ENCODE data around the gene LGMN.

LGMN gene

DNA sequence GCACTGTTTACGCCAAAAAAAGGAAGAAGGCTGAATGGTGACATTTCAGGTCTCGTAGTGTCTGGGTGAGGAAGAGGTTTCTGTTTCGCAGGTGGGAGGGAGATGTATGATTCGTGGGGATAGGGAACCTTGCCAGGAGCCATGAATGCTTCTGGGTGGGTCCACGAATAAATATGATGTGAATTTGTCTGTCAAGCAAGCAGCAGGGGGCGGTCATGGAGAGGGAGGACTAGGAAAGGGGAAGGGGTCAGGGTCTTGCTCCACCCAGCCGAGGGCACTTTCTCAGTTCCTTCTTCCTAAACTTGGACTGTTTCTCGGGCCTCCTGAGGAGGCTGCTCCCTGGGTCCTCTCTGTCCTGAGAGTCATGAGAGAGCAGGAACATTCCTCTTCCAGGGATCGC lies 72.5 kb downstream of the LGMN start:
- Histone ChIP-seq H3K4me1 (ENCODE audit: control insufficient read depth, insufficient read depth, low read length) (peaks cover 2% of the 10 kb centered on the region), H3K9ac (ENCODE audit: low read length) (no peak overlapping the region), H3K9me3 (ENCODE audit: control insufficient read depth, low read length) (no peaks in the 10 kb centered on the region), H3K27me3 (ENCODE audit: control insufficient read depth, insufficient read depth, low read length) (no peaks in the 10 kb centered on the region), H3K36me3 (ENCODE audit: control insufficient read depth, insufficient read depth, low read length) (no peaks in the 10 kb centered on the region), H3K4me3 (ENCODE audit: low read length) (no peak overlapping the region)

DNA sequence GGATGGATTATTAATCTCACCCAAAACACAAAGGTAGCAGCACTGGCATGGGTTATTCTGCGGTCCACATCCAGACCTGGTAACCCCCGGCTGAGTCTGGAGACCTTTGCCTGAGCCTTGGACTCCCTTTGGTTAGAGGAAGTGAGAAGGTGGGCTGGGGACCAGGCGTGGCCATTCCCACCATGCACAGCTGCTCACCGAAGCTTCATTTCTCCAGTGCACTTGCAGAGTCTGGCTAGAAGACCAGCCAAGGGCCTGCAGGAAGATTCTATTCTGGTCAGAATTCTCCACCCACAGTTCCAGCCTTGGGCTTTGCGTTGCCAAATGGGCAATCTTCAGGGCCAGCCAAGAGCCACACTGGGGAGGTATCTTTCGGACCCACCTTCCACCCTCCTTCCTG lies 73.0 kb downstream of the LGMN start:
- Histone ChIP-seq H3K36me3 (ENCODE audit: control insufficient read depth, insufficient read depth, low read length) (no peaks in the 10 kb centered on the region), H3K27me3 (ENCODE audit: control insufficient read depth, insufficient read depth, low read length) (no peaks in the 10 kb centered on the region), H3K9me3 (ENCODE audit: control insufficient read depth, low read length) (no peaks in the 10 kb centered on the region), H3K4me3 (ENCODE audit: low read length) (no peak overlapping the region), H3K9ac (ENCODE audit: low read length) (no peak overlapping the region), H3K4me1 (ENCODE audit: control insufficient read depth, insufficient read depth, low read length) (no peaks in the 10 kb centered on the region)

GRCh38 chr14:92673601-92674150 lies 74.8 kb downstream of the LGMN start:
- no peaks in the 10 kb centered on the region for H3K4me1 ChIP-seq (ENCODE audit: control insufficient read depth, insufficient read depth, low read length)
- no peaks in the 10 kb centered on the region for H3K27me3 ChIP-seq (ENCODE audit: control insufficient read depth, insufficient read depth, low read length)

GRCh38 chr14:92670643-92671366 lies 77.6 kb downstream of the LGMN start:
- no peak overlapping the region for H3K4me3 ChIP-seq (ENCODE audit: low read length)
- no peaks in the 10 kb centered on the region for H3K36me3 ChIP-seq (ENCODE audit: control insufficient read depth, insufficient read depth, low read length)
- no peaks in the 10 kb centered on the region for H3K9me3 ChIP-seq (ENCODE audit: control insufficient read depth, low read length)
- H3K9ac ChIP-seq (ENCODE audit: low read length), result no peak overlapping the region
- no peaks in the 10 kb centered on the region for H3K27me3 ChIP-seq (ENCODE audit: control insufficient read depth, insufficient read depth, low read length)
- H3K4me1 ChIP-seq (ENCODE audit: control insufficient read depth, insufficient read depth, low read length), result no peaks in the 10 kb centered on the region

More at GRCh38 chr14:92673601-92674150, 74.8 kb downstream of the LGMN start:
- Histone ChIP-seq H3K9me3 (ENCODE audit: control insufficient read depth, low read length) (no peaks in the 10 kb centered on the region), H3K9ac (ENCODE audit: low read length) (no peak overlapping the region), H3K4me3 (ENCODE audit: low read length) (no peak overlapping the region), H3K36me3 (ENCODE audit: control insufficient read depth, insufficient read depth, low read length) (no peaks in the 10 kb centered on the region)

DNA sequence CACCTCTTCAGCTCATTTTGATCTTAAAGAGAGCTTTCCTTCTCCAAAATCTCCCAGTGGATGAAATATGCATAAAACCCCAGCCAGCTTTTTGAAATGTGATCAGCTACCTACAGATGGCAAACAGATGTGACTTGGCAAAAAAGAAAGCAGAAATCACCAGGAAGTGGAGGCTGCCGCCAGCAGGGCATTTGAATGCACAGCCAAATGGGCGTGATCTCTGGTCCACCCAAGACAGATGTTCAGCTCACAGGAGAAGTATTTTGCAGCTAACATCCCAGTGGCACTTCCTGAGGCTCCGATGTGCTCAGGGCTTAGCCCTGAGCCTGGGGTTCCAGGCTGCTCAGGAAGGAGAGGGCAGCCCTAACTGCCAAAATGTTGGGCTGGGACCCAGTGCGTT lies 78.3 kb downstream of the LGMN start:
- Histone ChIP-seq H3K9me3 (ENCODE audit: control insufficient read depth, low read length) (no peaks in the 10 kb centered on the region), H3K9ac (ENCODE audit: low read length) (no peak overlapping the region)

DNA sequence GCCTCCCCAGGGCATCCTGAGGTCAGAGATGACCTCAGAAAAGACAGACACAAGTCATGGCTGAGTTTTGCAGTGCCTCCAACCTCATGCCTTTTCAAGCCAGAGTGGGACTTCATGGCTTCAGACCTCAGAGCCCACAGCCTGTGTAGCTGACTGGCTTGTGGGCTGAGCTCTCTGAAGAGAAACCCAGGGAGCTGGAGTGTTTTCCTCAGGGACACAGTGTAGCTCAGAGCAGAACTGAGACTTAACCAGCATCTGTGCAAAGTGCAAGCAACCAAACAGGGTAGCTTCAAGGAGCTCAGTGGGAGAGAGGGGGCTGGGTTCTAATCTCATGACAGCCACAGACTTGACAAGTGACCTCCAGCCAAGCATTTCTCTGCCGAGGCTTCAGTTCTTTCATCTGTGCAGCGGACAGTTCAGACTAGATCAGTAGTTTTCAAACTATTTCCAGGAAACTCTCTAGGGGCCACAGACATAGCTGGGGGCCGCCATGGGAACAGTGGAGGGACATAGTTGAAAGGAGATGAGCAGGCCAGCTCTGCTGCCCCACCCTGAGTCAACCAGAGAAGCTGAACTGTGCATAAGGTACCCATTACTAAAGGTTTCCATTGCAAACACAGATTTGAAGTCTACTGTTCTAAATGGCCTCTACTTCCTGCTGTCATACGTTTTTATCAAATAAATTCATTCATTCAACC lies 80.0 kb downstream of the LGMN start:
- H3K4me1 ChIP-seq (ENCODE audit: control insufficient read depth, insufficient read depth, low read length), result no peaks in the 10 kb centered on the region
- no peaks in the 10 kb centered on the region for H3K9me3 ChIP-seq (ENCODE audit: control insufficient read depth, low read length)
- no peak overlapping the region for H3K9ac ChIP-seq (ENCODE audit: low read length)
- no peak overlapping the region for H3K4me3 ChIP-seq (ENCODE audit: low read length)
- H3K36me3 ChIP-seq (ENCODE audit: control insufficient read depth, insufficient read depth, low read length), result no peaks in the 10 kb centered on the region
- no peaks in the 10 kb centered on the region for H3K27me3 ChIP-seq (ENCODE audit: control insufficient read depth, insufficient read depth, low read length)

More for the DNA sequence above, 78.3 kb downstream of the LGMN start:
- H3K36me3 ChIP-seq (ENCODE audit: control insufficient read depth, insufficient read depth, low read length), result no peaks in the 10 kb centered on the region
- H3K4me1 ChIP-seq (ENCODE audit: control insufficient read depth, insufficient read depth, low read length), result no peaks in the 10 kb centered on the region
- no peak overlapping the region for H3K4me3 ChIP-seq (ENCODE audit: low read length)
- H3K27me3 ChIP-seq (ENCODE audit: control insufficient read depth, insufficient read depth, low read length), result no peaks in the 10 kb centered on the region

- no peaks in the 10 kb centered on the region for H3K9me3 ChIP-seq (ENCODE audit: control insufficient read depth, low read length)
- no peaks in the 10 kb centered on the region for H3K36me3 ChIP-seq (ENCODE audit: control insufficient read depth, insufficient read depth, low read length)
- H3K4me1 ChIP-seq (ENCODE audit: control insufficient read depth, insufficient read depth, low read length), result no peaks in the 10 kb centered on the region
- H3K27me3 ChIP-seq (ENCODE audit: control insufficient read depth, insufficient read depth, low read length), result no peaks in the 10 kb centered on the region
- H3K4me3 ChIP-seq (ENCODE audit: low read length), result no peak overlapping the region
- H3K9ac ChIP-seq (ENCODE audit: low read length), result no peak overlapping the region
These were observed 82.2 kb downstream of the LGMN start for GRCh38 chr14:92666251-92666650.

- H3K4me1 ChIP-seq (ENCODE audit: control insufficient read depth, insufficient read depth, low read length), result no peaks in the 10 kb centered on the region
- H3K4me3 ChIP-seq (ENCODE audit: low read length), result no peak overlapping the region
- no peaks in the 10 kb centered on the region for H3K36me3 ChIP-seq (ENCODE audit: control insufficient read depth, insufficient read depth, low read length)
These were observed 82.7 kb downstream of the LGMN start for GRCh38 chr14:92665661-92666110.

GRCh38 chr14:92663049-92663448 lies 85.4 kb downstream of the LGMN start:
- no peaks in the 10 kb centered on the region for H3K27me3 ChIP-seq (ENCODE audit: control insufficient read depth, insufficient read depth, low read length)
- H3K36me3 ChIP-seq (ENCODE audit: control insufficient read depth, insufficient read depth, low read length), result no peaks in the 10 kb centered on the region
- H3K4me1 ChIP-seq (ENCODE audit: control insufficient read depth, insufficient read depth, low read length), result no peaks in the 10 kb centered on the region
- H3K9me3 ChIP-seq (ENCODE audit: control insufficient read depth, low read length), result no peaks in the 10 kb centered on the region
- no peak overlapping the region for H3K9ac ChIP-seq (ENCODE audit: low read length)
- H3K4me3 ChIP-seq (ENCODE audit: low read length), result no peak overlapping the region

More at GRCh38 chr14:92665661-92666110, 82.7 kb downstream of the LGMN start:
- no peaks in the 10 kb centered on the region for H3K27me3 ChIP-seq (ENCODE audit: control insufficient read depth, insufficient read depth, low read length)
- no peak overlapping the region for H3K9ac ChIP-seq (ENCODE audit: low read length)
- no peaks in the 10 kb centered on the region for H3K9me3 ChIP-seq (ENCODE audit: control insufficient read depth, low read length)

- Histone ChIP-seq H3K4me1 (ENCODE audit: control insufficient read depth, insufficient read depth, low read length) (no peaks in the 10 kb centered on the region), H3K36me3 (ENCODE audit: control insufficient read depth, insufficient read depth, low read length) (no peaks in the 10 kb centered on the region), H3K9ac (ENCODE audit: low read length) (no peak overlapping the region), H3K4me3 (ENCODE audit: low read length) (no peak overlapping the region), H3K9me3 (ENCODE audit: control insufficient read depth, low read length) (no peaks in the 10 kb centered on the region), H3K27me3 (ENCODE audit: control insufficient read depth, insufficient read depth, low read length) (no peaks in the 10 kb centered on the region)
These were observed 87.9 kb downstream of the LGMN start for GRCh38 chr14:92660571-92660970.

DNA sequence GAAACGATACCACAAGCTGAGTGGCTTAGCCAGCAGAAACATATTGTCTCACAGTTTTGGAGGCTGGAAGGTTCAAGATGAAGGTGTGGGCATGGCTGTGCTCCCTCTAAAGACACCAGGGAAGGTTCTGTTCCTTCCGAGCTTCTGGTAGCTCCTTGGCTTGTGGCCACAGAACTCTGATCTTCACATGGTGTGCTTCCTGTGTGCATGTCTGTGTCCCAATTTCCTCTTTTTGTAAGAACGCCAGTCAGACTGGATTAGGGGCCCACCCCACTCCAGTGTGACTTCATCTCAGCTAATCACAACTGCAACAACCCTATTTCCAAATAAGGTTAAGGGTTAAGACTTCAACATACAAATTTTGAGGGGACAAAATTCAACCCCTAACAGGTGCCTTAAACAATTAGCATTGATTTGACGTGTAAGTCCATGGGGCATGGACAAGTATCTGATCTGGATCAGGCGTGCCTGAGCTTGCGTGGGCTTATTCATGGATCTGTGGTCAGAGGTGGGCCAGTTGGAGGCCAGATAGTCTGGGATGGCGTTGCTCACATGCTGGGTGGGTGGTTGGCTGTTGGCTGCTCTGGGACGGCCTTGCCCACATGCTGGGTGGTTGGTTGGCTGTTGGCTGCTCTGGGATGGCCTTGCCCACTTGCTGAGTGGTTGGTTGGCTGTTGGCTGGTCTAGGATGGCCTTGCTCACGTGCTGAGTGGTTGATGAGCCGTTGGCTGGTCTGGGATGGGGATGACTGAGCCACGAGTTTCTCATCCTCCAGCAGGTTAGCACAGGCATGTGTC lies 88.5 kb downstream of the LGMN start:
- H3K27me3 ChIP-seq (ENCODE audit: control insufficient read depth, insufficient read depth, low read length), result no peaks in the 10 kb centered on the region
- no peaks in the 10 kb centered on the region for H3K36me3 ChIP-seq (ENCODE audit: control insufficient read depth, insufficient read depth, low read length)
- no peaks in the 10 kb centered on the region for H3K4me1 ChIP-seq (ENCODE audit: control insufficient read depth, insufficient read depth, low read length)
- no peaks in the 10 kb centered on the region for H3K9me3 ChIP-seq (ENCODE audit: control insufficient read depth, low read length)
- no peak overlapping the region for H3K9ac ChIP-seq (ENCODE audit: low read length)
- no peak overlapping the region for H3K4me3 ChIP-seq (ENCODE audit: low read length)

DNA sequence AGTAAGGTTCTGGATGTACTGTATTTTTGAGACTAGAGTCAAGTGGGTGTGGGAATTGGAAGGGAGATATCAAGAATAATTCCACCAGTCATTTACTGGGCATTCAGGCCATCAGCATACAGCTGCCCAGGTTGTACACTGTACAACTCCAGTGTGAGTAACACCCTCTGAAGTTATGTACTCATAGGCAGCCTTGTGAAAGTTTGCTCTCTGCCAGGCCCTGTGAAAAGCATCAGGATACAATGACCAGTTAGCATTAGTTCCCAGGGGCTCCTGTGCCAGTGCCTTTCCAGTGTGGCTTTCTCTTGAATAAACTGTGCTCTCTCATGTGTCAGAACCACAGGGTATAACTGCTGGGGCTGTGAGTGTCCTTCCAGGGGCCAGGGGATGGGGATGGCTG lies 89.7 kb downstream of the LGMN start:
- Histone ChIP-seq H3K36me3 (ENCODE audit: control insufficient read depth, insufficient read depth, low read length) (no peaks in the 10 kb centered on the region), H3K4me1 (ENCODE audit: control insufficient read depth, insufficient read depth, low read length) (no peaks in the 10 kb centered on the region), H3K4me3 (ENCODE audit: low read length) (no peak overlapping the region), H3K9me3 (ENCODE audit: control insufficient read depth, low read length) (no peaks in the 10 kb centered on the region), H3K27me3 (ENCODE audit: control insufficient read depth, insufficient read depth, low read length) (no peaks in the 10 kb centered on the region), H3K9ac (ENCODE audit: low read length) (no peak overlapping the region)

Measured in mucosa of stomach (tissue), 1 donor.